Measurements from ENCODE around the gene KCNQ1.

- TF ChIP-seq EZH2 (IDR thresholded peaks at IDR 0.05; ENCODE audit: borderline replicate concordance, insufficient read depth, low read depth, low read length, poor library complexity, severe bottlenecking) (no peak), CTCF (IDR thresholded peaks at IDR 0.05) (no peak)
Measured at GRCh38 chr11:2744166-2744565, 299.4 kb downstream of the KCNQ1 start.

Data from B cell (primary cell).